GM18520 (cell line): Measurements from ENCODE around the gene PIP.
"Not testable (repeated sequence)": the region's sequence is repeated elsewhere in the genome, so short reads cannot be mapped to it uniquely, and the experiment has no call there.

Experiments used
- ATAC-seq: cut with Tn5 transposase; IDR thresholded peaks from one replicate; pipeline ENCODE4 v1.9.1; 2021; ENCODE audit not compliant: unreplicated experiment

Gene PIP

DNA sequence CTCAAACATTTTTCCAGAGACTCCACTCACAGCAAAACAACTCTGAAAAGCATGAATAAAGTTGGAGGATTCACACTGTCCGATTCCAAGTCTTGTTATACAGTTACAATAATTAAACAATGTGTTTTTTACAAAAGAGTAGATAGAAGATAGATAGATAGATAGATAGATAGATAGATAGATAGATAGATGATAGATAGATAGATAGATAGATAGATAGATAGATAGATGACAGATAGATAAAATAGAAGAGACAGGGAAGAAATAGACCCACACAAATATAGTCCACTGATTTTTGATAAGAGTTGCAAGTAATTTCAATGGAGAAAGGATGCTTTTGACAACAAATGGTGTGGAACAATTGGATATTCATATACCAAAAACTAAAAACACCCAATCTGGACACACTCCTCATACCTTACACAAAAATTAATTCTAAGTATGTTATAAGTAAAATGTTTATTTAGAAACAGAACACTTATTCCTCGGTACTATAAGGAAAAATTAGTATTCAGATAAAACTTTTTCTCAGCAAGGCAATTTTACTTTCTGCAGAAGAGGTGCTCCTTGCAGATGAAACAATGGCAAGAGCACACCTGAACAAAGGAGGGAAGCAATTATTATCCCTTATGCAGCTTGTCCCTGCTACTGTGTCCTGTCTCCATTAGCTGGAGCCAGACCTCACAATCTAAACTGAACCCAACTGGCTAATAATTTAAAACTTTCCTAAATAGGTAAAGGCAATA lies 45.7 kb downstream of the PIP start:
- no peak for ATAC-seq

DNA sequence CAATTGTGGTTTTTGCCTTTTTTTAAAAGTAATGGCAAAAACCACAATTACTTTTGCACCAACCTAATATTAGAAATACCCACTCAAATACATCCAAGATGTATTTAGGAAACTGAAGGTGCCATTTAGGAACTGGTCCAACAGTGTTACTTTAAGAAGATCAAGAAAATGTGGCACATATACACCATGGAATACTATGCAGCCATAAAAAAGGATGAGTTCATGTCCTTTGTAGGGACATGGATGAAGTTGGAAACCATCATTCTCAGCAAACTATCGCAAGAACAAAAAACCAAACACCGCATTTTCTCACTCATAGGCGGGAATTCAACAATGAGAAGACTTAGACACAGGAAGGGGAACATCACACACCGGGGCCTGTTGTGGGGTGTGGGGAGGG lies 48.9 kb downstream of the PIP start:
- not testable (repeated sequence) for ATAC-seq

DNA sequence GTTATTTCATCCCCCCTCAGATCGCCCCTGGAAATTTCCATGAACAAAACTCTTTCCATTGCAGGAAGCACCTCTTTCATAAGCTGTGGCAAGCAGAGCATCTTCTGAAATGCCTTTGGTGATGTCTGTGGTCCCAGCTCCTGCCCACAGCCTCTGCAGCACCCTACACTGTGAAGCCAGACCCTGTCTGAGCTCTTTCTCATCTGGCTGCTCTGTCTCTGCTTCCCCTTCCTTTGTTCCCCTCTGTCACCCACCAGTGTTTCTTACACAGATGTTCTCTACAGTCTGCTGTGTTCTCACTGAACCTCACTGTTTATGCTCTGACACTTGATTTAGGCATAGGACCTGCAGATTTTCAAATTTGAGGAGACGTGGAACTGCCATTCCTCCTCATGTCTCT lies 49.5 kb downstream of the PIP start:
- no peak for ATAC-seq

DNA sequence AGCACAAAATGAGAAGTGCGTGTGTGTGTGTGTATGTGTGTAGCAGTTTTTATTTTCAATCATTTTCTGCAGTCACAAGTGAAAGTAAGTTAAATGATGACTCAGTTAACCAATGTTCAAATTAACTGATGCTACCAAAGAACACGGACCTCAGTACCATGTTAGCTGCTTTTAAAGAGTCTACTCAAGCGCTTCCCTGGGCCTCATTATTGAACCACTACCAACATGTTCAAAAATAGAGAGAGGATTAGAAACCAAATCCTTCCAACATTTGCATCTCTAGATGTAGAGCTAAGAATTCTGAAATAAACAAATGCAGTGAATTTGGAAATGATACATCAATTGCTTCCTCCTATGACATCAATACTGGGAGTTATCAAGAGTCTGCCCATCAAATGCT lies 51.1 kb downstream of the PIP start, which contains the start of gene TAS2R39:
Gene TAS2R39, plus strand, starts transcription at position 396 of the 400 bp plus-strand sequence. Its CDS starts 0 bp downstream, at position 396.
- no peak for ATAC-seq

DNA sequence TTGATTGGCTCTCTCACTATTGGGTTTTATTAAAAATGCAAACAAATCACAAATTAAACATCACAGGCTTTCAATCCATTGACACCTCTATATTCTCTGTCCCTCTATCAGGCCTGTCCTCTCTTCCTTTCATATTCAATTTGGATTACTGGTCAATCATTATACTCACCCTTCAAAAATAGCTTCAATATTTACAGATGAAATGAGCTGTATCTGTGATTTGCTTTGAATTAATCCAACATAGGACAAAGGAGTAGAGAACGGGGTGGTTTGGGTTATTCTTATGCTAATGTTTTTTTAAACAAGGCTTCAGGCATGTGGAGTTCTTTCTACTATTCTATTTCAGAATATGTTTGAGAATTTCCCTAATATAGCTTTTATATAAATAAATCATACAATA lies 53.7 kb downstream of the PIP start:
- no peak for ATAC-seq

DNA sequence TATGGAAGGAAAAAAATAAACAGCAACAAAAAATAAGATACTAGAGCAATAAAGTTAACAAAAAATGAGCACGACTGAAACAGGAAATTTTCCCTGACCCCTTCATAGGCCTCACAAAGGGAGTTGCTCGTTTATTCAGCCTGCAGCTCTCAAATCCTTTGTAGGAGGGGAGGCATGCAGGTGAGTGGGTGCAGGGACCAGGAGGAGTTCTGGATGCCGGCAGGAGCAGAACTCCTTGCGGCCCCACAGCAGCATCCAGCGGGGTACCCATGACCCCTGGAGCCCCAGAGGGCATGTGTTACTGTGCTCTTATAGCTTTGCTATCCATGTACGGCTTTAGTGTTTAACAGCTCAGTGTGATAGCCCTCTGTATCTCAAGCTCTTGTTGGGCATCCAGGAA lies 57.1 kb downstream of the PIP start:
- no peak for ATAC-seq
